IMR-90 (cell line): ENCODE data around the gene INCA1.

Source experiments
- BHLHE40 ChIP-seq: fragments of 150-350 bp; IDR thresholded peaks from 2 replicates; pipeline ENCODE4 v1.6.1; 2016; ENCODE audit warnings: mild to moderate bottlenecking, low read depth, low read length
- CEBPB ChIP-seq: IDR thresholded peaks from 2 replicates; pipeline ENCODE4 v1.6.1; 2012; ENCODE audit warnings: low read depth, low read length, improper control_type of control experiment
- CHD1 ChIP-seq: IDR thresholded peaks from 2 replicates; pipeline ENCODE4 v1.6.1; 2012; ENCODE audit warnings: low read depth, low read length, improper control_type of control experiment
- FOS ChIP-seq: fragments of 150-350 bp; IDR thresholded peaks from 2 replicates; pipeline ENCODE4 v1.6.1; 2016; ENCODE audit warnings: low read depth, low read length
- MAFK ChIP-seq: IDR thresholded peaks from 2 replicates; pipeline ENCODE4 v1.6.1; 2012; ENCODE audit warnings: low read depth, low read length, improper control_type of control experiment
- MXI1 ChIP-seq: IDR thresholded peaks from 2 replicates; pipeline ENCODE4 v1.6.1; 2012; ENCODE audit warnings: low read depth, mild to moderate bottlenecking, low read length, moderate library complexity, borderline replicate concordance
- NFE2L2 ChIP-seq: fragments of 150-350 bp; IDR thresholded peaks from 2 replicates; pipeline ENCODE4 v1.6.1; 2016; ENCODE audit warnings: low read depth, mild to moderate bottlenecking, low read length
- POLR2A ChIP-seq: IDR thresholded peaks from 2 replicates; pipeline ENCODE4 v1.6.1; 2012; ENCODE audit warnings: mild to moderate bottlenecking, low read depth, low read length
- RAD21 ChIP-seq: IDR thresholded peaks from 2 replicates; pipeline ENCODE4 v1.6.1; 2012; ENCODE audit warnings: low read length, improper control_type of control experiment
- TF ChIP-seq, protein P1 (sequence below): conservative IDR thresholded peaks from 2 replicates; pipeline ENCODE4 v1.5.1; 2012; ENCODE audit warnings: mild to moderate bottlenecking, low read depth, low read length, improper control_type of control experiment
- TF ChIP-seq, protein P2 (sequence below): fragments of 150-350 bp; IDR thresholded peaks from 2 replicates; pipeline ENCODE4 v1.6.1; 2016; ENCODE audit warnings: low read depth, mild to moderate bottlenecking, low read length, moderate library complexity, borderline replicate concordance

DNA sequence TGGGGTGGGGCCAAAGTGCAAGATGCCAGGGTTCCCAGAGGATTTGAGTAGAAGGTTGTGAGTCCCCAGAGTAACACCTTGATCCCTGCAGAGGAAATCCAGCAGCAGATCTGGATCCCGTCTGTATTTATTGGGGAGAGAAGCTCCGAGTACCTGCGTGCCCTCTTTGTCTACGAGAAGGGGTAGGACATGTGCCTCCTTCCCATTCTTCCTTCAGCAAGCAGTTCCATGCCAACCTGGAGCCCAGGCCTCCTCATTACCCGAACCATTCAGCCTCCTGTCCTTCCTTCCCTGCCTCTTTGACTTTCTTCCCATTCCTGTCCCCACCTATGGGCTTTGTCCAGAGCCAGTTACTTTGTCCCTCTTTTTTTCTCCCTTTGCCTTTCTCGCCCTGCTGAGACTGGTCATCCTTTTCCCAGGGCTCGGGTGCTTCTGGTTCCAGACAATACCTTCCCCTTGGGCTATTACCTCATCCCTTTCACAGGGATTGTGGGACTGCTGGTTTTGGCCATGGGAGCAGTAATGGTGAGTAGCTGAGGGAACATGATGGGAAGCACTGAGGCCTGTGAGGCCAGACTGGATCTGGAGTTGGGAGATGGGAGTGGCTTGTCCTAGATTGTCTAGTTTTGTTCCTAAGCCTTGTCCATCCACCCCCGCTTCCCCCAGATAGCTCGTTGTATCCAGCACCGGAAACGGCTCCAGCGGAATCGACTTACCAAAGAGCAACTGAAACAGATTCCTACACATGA, 54.4 kb downstream of the INCA1 start:
- TF ChIP-seq, protein P1, sequence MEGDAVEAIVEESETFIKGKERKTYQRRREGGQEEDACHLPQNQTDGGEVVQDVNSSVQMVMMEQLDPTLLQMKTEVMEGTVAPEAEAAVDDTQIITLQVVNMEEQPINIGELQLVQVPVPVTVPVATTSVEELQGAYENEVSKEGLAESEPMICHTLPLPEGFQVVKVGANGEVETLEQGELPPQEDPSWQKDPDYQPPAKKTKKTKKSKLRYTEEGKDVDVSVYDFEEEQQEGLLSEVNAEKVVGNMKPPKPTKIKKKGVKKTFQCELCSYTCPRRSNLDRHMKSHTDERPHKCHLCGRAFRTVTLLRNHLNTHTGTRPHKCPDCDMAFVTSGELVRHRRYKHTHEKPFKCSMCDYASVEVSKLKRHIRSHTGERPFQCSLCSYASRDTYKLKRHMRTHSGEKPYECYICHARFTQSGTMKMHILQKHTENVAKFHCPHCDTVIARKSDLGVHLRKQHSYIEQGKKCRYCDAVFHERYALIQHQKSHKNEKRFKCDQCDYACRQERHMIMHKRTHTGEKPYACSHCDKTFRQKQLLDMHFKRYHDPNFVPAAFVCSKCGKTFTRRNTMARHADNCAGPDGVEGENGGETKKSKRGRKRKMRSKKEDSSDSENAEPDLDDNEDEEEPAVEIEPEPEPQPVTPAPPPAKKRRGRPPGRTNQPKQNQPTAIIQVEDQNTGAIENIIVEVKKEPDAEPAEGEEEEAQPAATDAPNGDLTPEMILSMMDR, result no peak
- TF ChIP-seq MXI1 (no peak), BHLHE40 (no peak), POLR2A (no peak), FOS (no peak), RAD21 (no peak), NFE2L2 (no peak), CEBPB (no peak), MAFK (no peak), CHD1 (no peak)
- TF ChIP-seq, protein P2, sequence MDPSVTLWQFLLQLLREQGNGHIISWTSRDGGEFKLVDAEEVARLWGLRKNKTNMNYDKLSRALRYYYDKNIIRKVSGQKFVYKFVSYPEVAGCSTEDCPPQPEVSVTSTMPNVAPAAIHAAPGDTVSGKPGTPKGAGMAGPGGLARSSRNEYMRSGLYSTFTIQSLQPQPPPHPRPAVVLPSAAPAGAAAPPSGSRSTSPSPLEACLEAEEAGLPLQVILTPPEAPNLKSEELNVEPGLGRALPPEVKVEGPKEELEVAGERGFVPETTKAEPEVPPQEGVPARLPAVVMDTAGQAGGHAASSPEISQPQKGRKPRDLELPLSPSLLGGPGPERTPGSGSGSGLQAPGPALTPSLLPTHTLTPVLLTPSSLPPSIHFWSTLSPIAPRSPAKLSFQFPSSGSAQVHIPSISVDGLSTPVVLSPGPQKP, result no peak
